Endothelial cell of umbilical vein (primary cell): Measurements from ENCODE around the gene PLA2G4E.

Experiments
- EZH2 ChIP-seq: IDR thresholded peaks from 2 replicates; pipeline ENCODE4 v1.6.1; 2012; ENCODE audit warnings: borderline replicate concordance, low read depth, mild to moderate bottlenecking, moderate library complexity, low read length, inconsistent platforms; ENCODE audit not compliant: severe bottlenecking
- POLR2A ChIP-seq: IDR thresholded peaks from 2 replicates; pipeline ENCODE4 v1.6.1; 2012; ENCODE audit warnings: low read depth, mild to moderate bottlenecking, control low read depth, low read length
- POLR2AphosphoS5 ChIP-seq: IDR thresholded peaks from 2 replicates; pipeline ENCODE4 v1.6.1; 2012; ENCODE audit warnings: low read depth, mild to moderate bottlenecking, control low read depth, low read length, moderate library complexity; ENCODE audit not compliant: insufficient read depth
- TF ChIP-seq, protein P1 (sequence below), 2 donors: IDR thresholded peaks; 1 replicate in 1 of 2; 2 replicates in 1 of 2; pipeline ENCODE4 v1.5.1; 2011; ENCODE audit warnings: low read length in 2 of 2, mild to moderate bottlenecking in 2 of 2, moderate library complexity in 2 of 2, control low read depth in 1 of 2, inconsistent platforms in 1 of 2, low read depth in 1 of 2; ENCODE audit not compliant: insufficient read depth in 1 of 2; ENCODE audit errors: extremely low read depth in 1 of 2

DNA sequence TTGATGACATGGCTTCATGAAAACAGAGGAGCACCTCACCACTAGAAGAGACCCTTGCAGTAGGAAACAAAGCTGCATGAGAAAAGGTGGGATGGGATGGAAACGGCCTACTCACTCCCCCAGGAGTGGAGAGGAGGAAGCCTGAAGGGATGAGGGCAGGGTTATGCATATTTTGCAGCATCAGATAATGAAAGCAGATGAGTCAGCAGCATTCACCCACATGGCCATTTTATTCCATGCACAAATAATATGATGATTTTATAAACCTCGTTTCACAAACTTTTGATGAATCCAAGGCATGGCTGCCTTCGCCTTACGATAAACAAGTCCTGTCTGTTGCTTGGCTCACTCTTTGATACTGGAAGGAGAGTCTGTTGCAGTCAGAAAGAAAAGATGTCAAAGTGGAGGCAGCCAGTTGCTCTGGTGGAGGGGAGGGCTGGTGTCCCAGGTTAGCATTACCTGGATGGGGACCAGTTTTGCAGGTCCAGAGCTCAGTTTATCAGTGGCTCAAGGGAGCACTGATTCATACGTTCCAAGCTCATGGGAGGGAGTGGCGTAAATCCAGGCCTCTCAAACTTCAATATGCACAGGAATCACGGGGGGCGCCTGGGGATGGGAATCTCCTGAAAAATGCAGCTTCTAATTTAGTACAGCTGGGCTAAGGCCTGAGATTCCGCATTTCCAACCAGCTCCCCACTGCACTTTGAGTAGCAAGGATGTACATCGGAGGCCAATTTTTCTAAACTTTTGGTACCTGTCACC, 39.3 kb downstream of the PLA2G4E start:
- TF ChIP-seq POLR2AphosphoS5: no peak
- TF ChIP-seq, protein P1, sequence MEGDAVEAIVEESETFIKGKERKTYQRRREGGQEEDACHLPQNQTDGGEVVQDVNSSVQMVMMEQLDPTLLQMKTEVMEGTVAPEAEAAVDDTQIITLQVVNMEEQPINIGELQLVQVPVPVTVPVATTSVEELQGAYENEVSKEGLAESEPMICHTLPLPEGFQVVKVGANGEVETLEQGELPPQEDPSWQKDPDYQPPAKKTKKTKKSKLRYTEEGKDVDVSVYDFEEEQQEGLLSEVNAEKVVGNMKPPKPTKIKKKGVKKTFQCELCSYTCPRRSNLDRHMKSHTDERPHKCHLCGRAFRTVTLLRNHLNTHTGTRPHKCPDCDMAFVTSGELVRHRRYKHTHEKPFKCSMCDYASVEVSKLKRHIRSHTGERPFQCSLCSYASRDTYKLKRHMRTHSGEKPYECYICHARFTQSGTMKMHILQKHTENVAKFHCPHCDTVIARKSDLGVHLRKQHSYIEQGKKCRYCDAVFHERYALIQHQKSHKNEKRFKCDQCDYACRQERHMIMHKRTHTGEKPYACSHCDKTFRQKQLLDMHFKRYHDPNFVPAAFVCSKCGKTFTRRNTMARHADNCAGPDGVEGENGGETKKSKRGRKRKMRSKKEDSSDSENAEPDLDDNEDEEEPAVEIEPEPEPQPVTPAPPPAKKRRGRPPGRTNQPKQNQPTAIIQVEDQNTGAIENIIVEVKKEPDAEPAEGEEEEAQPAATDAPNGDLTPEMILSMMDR (IDR thresholded peaks at IDR 0.05; ENCODE audit: extremely low read depth in 1 of 2, insufficient read depth in 1 of 2, low read depth in 1 of 2, low read length in 2 of 2): no peak
- TF ChIP-seq EZH2: no peak
- TF ChIP-seq POLR2A: no peak
